GM06990 (cell line): ENCODE results near the gene ADISSP.
"Not testable (repeated sequence)": the region's sequence is repeated elsewhere in the genome, so short reads cannot be mapped to it uniquely, and the experiment has no call there.

Source experiments
- DNase-seq: peaks from one replicate; pipeline ENCODE4 v3.0.0-alpha.2; 2011; ENCODE audit not compliant: insufficient read length; ENCODE audit errors: extremely low read depth
- H3K27me3 ChIP-seq: replicated peaks from 2 replicates; pipeline ENCODE4 v1.6.0; 2011; ENCODE audit warnings: low read length; ENCODE audit not compliant: control insufficient read depth, insufficient read depth
- H3K36me3 ChIP-seq: 2 replicates; pipeline ENCODE4 v1.5.1; 2011; ENCODE audit warnings: low read length; ENCODE audit not compliant: control insufficient read depth, insufficient read depth
- H3K4me3 ChIP-seq: replicated peaks from 2 replicates; pipeline ENCODE4 v1.5.1; 2011; ENCODE audit warnings: low read depth, mild to moderate bottlenecking, control low read depth, low read length
- TF ChIP-seq, protein P1 (sequence below): IDR thresholded peaks from 2 replicates; pipeline ENCODE4 v1.5.1; 2011; ENCODE audit warnings: low read length, control low read depth, mild to moderate bottlenecking, inconsistent platforms; ENCODE audit not compliant: insufficient read depth, poor library complexity, severe bottlenecking

Gene ADISSP

GRCh38 chr20:3796477-3797225 lies 29.1 kb upstream of the ADISSP start:
- TF ChIP-seq, protein P1, sequence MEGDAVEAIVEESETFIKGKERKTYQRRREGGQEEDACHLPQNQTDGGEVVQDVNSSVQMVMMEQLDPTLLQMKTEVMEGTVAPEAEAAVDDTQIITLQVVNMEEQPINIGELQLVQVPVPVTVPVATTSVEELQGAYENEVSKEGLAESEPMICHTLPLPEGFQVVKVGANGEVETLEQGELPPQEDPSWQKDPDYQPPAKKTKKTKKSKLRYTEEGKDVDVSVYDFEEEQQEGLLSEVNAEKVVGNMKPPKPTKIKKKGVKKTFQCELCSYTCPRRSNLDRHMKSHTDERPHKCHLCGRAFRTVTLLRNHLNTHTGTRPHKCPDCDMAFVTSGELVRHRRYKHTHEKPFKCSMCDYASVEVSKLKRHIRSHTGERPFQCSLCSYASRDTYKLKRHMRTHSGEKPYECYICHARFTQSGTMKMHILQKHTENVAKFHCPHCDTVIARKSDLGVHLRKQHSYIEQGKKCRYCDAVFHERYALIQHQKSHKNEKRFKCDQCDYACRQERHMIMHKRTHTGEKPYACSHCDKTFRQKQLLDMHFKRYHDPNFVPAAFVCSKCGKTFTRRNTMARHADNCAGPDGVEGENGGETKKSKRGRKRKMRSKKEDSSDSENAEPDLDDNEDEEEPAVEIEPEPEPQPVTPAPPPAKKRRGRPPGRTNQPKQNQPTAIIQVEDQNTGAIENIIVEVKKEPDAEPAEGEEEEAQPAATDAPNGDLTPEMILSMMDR: no peak
- DNase-seq: no peak
- Histone ChIP-seq H3K27me3 (no peaks in the 10 kb centered on the region), H3K36me3 (no peaks in the 10 kb centered on the region; the same call in none of the 2 replicates), H3K4me3 (peak overlapping the region; percentile 82)

DNA sequence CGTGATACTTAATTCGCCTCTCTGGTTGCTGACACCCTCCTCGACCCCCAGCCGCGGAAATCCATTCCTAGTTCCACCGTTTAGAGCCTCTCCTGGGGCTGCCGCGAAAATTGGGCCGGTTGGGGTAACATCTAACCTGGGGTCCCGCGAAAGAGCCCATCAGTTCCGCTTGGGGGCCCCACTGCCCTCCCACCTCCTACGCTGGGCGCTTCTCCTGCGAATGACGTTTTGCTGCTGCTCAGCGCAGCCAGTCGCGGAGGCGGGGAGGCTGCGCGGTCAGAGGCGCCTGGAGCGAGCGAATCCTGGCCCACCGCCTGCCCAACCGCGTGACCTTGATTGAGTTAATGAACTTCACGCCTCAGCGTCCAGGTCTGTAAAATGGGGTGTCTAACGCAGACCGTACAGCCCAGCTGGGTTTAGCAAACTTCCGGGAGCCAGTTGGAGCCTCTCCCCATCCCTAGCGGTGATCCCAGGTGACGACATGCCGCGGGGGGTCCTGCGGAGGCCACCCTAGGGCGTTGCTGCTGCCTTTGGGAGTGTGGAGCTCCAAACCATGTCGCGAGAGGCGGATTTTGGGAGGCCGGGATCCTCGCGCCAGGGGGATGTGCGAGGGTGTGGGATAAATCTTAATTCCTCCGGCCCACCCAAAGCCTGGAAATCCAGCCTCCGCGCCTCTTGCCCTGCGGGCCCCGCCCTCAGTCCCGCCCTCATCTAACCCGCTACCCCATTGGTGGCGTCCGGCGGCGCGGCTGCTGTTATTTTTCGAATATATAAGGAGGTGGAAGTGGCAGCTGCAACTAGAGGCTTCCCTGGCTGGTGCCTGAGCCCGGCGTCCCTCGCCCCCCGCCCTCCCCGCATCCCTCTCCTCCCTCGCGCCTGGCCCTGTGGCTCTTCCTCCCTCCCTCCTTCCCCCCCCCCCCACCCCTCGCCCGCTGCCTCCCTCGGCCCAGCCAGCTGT lies 28.2 kb upstream of the ADISSP start, which contains the start of gene CDC25B:
Gene CDC25B (plus strand): TSS at position 800 of the 958 bp plus-strand sequence. CDS start 222 bp downstream, outside the sequence.
- H3K36me3 ChIP-seq: no peaks in the 10 kb centered on the region; the same call in 1 of the 2 replicates
- peak within 1 kb of the TSS; percentile 82 for H3K4me3 ChIP-seq
- TF ChIP-seq, protein P1: peak; percentile 24
- DNase-seq: peak; percentile 92
- H3K27me3 ChIP-seq: no peaks in the 10 kb centered on the region

- H3K27me3 ChIP-seq: no peaks in the 10 kb centered on the region
- no peak for DNase-seq
- H3K36me3 ChIP-seq: no peaks in the 10 kb centered on the region; the same call in 1 of the 2 replicates
- TF ChIP-seq, protein P1: no peak
- H3K4me3 ChIP-seq: peak overlapping the region; percentile 82
These were observed 27.3 kb upstream of the ADISSP start for GRCh38 chr20:3794701-3795420.

- not testable (repeated sequence) for DNase-seq, H3K36me3 ChIP-seq, H3K27me3 ChIP-seq, H3K4me3 ChIP-seq
These were observed 26.6 kb upstream of the ADISSP start for GRCh38 chr20:3794168-3794567.

DNA sequence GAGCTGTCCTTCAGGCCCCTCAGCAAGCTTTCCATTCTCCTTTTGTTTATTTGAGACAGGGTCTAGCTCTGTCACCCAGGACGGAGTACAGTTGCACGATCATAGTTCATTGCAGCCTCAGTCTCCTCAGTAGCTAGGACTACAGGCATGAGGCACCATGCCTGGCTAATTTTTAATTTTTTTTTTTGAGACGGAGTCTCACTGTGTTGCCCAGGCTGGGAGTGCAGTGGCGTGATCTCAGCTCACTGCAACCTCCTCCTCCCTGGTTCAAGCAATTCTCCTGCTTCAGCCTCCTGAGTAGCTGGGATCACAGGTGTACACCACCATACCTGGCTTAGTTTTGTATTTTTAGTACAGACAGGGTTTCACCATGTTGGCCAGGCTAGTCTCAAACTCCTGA lies 21.6 kb upstream of the ADISSP start:
- not testable (repeated sequence) for H3K27me3 ChIP-seq, H3K4me3 ChIP-seq, H3K36me3 ChIP-seq, DNase-seq

- no peak for DNase-seq
- no peak overlapping the region for H3K4me3 ChIP-seq
- TF ChIP-seq, protein P1: no peak
- no peaks in the 10 kb centered on the region for H3K27me3 ChIP-seq
- H3K36me3 ChIP-seq: no peaks in the 10 kb centered on the region; the same call in none of the 2 replicates
These were observed 21.2 kb upstream of the ADISSP start for GRCh38 chr20:3788685-3789155.
